ENCODE measurements around the gene PRAMEF5. TPM values are rescaled to one million over a fixed set of nuclear protein-coding genes. Genes with fewer than 3 reads are reported as not detected.
"Not testable (repeated sequence)": the region's sequence is repeated elsewhere in the genome, so short reads cannot be mapped to it uniquely, and the experiment has no call there.

PRAMEF5 gene
- total RNA-seq, 1 experiment from 2014 or later: not detected

DNA sequence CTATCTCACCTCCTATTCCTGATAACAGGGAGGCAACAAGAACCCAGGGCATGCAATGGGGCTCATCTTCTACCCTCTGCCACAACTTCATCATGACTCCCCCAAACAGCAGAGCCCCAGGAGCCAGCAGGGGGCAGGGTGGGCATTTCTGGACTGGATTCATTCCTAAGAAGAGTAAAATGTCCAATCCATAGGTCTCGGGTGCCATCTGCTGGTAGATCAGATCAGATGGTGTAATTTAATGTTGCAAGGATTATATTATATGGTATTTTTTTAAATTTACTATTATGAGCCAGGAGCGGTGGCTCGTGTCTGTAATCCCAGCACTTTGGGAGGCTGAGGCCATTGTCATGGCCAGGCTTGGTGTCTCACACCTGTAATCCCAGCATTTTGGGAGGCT lies 11.1 kb downstream of the PRAMEF5 start:
- not testable (repeated sequence) for DNase-seq (ENCODE audit: low spot score)

DNA sequence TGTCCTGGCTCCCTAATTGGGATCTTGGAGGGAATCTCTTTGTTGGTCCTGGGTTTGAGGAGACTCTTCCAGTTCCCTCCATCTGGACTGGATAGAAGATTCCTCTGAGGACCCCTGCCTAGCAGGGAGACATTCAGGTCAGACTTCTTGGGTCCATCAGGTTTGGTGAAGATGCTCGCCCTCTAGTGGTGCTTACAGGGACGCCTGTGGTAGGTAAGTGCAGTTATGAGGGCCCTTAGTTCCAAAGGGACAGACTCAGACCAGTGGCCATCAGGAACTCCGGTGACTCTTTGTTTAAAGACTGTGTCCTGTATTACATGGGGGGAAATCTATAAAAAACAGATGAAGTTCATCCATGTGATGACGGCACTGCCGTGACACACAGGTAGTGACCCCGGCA lies 23.0 kb downstream of the PRAMEF5 start:
- DNase-seq (ENCODE audit: low spot score): not testable (repeated sequence)

DNA sequence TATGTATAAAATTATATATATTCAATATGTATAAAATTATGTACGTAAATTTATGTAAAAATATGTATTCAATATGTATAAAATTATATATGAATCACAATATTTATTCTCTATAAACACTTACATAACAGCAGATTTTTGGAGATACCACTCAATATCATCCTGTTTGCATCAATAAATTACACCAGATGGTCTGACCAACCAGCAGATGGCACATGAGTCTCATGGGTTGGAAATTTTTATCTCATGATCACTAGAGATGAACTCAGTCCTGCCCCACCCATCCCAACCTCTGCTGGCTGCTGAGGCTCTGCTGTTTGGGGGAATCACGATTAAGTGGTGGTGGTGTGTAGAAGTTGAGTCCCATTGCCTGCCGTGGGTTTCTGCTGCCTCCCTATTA lies 25.6 kb downstream of the PRAMEF5 start:
- not testable (repeated sequence) for DNase-seq (ENCODE audit: low spot score)

DNA sequence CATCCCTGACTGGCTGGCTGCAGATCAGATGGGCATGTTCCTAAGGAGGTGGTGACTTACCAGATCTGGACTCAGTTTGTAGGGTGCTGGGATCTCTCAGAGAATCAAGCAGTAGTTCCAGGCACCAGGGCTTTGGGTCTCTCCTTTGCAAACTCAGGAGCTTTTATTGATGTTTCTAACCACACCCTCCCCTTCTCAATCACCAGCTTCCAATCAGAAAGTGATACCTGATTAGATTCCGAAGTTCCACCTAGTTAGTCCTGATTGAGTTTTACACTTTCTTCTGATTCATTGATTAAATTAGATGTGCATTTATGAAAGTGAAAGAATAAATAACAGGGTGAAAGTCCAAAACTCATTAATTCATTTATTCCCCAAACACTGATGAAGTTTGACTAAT lies 31.0 kb downstream of the PRAMEF5 start, which contains the start of gene PRAMEF8:
TSS of gene PRAMEF8 (minus strand) at position 101 of the 400 bp plus-strand sequence. CDS start 1,046 bp downstream, outside the sequence.
- DNase-seq (ENCODE audit: low spot score): not testable (repeated sequence)

DNA sequence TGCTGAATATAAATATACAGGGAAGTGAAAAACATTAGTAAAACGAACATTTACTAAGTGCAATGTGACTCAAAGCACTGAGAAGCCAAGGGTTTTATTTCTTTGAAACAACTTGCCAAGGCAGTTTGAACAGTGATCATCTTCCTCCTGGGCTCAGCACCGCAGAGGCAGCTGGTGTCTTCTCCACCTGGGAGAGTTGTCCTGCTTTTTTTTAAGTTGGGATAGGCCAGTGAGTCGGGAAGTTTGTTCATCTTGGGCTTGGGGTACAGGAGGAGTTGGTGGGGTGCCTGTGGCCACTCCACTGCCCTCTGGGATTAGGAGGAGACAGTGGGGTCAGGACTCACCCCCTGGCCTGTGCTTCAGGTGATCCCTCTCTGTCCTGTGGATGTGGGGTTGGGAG lies 35.0 kb downstream of the PRAMEF5 start:
- not testable (repeated sequence) for DNase-seq (ENCODE audit: low spot score)

DNA sequence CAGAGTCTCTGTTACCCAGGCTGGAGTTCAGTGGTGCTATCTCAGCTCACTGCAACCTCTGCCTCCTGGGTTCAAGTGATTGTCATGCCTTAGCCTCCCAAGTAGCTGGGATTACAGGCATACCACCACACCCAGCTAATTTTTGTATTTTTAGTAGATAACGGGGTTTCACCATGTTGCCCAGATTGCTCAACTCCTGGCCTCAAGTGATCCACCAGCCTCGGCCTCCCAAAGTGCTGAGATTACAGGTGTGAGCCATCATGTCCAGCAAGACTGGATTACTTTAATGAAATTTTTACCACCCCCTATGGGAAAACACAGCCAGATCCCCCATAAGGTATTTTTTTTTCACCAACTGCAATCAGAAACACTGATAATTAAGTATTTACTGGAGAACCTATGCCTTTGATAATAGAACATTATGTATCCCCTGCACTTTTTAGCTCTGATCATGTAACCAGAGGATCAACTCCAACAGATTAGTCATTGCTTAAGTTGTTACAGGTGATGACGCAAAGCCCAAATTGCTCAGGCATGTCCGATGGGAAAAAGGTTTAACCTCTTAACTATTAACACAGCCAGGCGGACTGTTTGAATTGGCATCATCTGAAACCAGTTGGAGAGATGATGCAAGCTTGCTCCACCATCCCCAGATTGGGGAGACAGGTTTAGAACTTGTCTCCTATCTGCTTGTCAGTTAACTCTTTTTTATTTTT lies 43.4 kb downstream of the PRAMEF5 start:
- DNase-seq (ENCODE audit: low spot score): not testable (repeated sequence)

DNA sequence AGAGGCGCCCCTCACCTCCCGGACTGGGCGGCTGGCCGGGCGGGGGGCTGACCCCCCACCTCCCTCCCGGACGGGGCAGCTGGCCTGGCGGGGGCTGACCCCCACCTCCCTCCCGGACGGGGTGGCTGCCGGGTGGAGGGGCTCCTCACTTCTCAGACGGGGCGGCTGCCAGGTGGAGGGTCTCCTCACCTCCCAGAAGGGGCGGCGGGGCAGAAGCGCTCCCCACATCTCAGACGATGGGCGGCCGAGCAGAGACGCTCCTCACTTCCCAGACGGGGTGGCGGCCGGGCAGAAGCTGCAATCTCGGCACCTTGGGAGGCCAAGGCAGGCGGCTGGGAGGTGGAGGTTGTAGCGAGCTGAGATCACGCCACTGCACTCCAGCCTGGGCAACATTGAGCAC lies 44.7 kb downstream of the PRAMEF5 start:
- not testable (repeated sequence) for DNase-seq (ENCODE audit: low spot score)

DNA sequence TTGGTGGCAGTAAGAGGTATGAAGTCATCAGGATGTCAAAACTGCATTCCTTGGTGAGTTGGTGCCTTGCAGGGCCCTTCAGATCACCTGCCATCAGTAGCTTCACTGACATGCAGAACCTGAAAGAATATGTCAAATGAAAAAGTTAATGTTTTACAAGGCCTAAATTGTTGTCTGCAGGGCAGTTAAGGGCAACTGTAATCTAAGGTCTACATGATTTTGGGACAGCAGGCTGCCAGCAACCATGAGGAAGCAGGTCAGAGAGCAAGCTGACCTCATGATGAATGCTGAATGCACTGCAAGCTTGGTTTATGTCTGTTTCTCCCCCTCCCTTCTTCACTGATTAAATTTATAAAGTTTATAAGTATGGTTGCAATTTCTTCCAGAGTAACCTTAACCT lies 48.2 kb downstream of the PRAMEF5 start:
- DNase-seq (ENCODE audit: low spot score): not testable (repeated sequence)

DNA sequence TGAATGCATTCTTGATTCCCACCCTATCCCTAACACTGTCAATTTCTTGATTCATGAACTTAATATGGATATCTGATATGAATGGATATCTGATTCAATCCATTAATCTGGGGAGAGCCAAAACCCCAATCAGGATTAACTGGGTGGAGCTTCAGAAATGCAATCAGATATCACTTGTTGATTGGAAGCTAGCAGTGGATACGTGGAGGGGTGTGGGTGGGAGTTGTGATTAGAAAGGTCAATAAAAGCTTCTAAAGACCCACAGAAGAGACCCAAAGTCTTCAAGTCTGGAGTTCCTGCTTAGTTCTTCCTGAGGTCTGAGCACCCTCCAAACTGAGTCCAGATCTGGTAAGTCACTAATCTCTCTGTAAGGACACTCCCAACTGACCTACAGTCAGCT lies 49.2 kb downstream of the PRAMEF5 start, which contains the start of gene PRAMEF33:
TSS of gene PRAMEF33 (plus strand) at position 301 of the 400 bp plus-strand sequence. CDS start 2,416 bp downstream, outside the sequence.
- DNase-seq (ENCODE audit: low spot score): not testable (repeated sequence)

Small RNA genes lying within 50 kb of the gene (small RNA-seq; reads per million reads assigned to genes)
- gene RNU6-771P: not detected

Other genes starting within 250 kb of the PRAMEF5 start
- not detected in 2 replicates for gene PRAMEF27, start 197.6 kb upstream of the PRAMEF5 start, total RNA-seq (2014; rRNA removed; shearing (Covaris generic))
- not detected in 2 replicates for gene HNRNPCL3, start 193.4 kb upstream of the PRAMEF5 start, total RNA-seq (2014; rRNA removed; shearing (Covaris generic))
- gene PRAMEF25, start 183.4 kb upstream of the PRAMEF5 start, total RNA-seq (2014; rRNA removed; shearing (Covaris generic)): not detected in 2 replicates
- gene HNRNPCL2, start 137.3 kb upstream of the PRAMEF5 start, total RNA-seq (2014; rRNA removed; shearing (Covaris generic)): not detected in 2 replicates
- gene PRAMEF26, start 98.2 kb upstream of the PRAMEF5 start, total RNA-seq (2014; rRNA removed; shearing (Covaris generic)): not detected in 2 replicates
- not detected in 2 replicates for gene HNRNPCL4, start 88.6 kb upstream of the PRAMEF5 start, total RNA-seq (2014; rRNA removed; shearing (Covaris generic))
- not detected in 2 replicates for gene PRAMEF9, start 82.3 kb upstream of the PRAMEF5 start, total RNA-seq (2014; rRNA removed; shearing (Covaris generic))
- gene PRAMEF13, start 52.8 kb upstream of the PRAMEF5 start, total RNA-seq (2014; rRNA removed; shearing (Covaris generic)): not detected in 2 replicates
- gene PRAMEF18, start 28.0 kb upstream of the PRAMEF5 start, total RNA-seq (2014; rRNA removed; shearing (Covaris generic)): not detected in 2 replicates
- not detected in 2 replicates for gene PRAMEF8, start 30.9 kb downstream of the PRAMEF5 start, total RNA-seq (2014; rRNA removed; shearing (Covaris generic))
- not detected in 2 replicates for gene PRAMEF33, start 49.3 kb downstream of the PRAMEF5 start, total RNA-seq (2014; rRNA removed; shearing (Covaris generic))
- not detected in 2 replicates for gene PRAMEF15, start 61.4 kb downstream of the PRAMEF5 start, total RNA-seq (2014; rRNA removed; shearing (Covaris generic))
- not detected in 2 replicates for gene PRAMEF14, start 92.9 kb downstream of the PRAMEF5 start, total RNA-seq (2014; rRNA removed; shearing (Covaris generic))
- gene PRAMEF19, start 117.7 kb downstream of the PRAMEF5 start, total RNA-seq (2014; rRNA removed; shearing (Covaris generic)): not detected in 2 replicates
- not detected in 2 replicates for gene PRAMEF17, start 135.4 kb downstream of the PRAMEF5 start, total RNA-seq (2014; rRNA removed; shearing (Covaris generic))
- gene PRAMEF20, start 156.3 kb downstream of the PRAMEF5 start, total RNA-seq (2014; rRNA removed; shearing (Covaris generic)): not detected in 2 replicates